IMR-90 (cell line): Measurements from ENCODE around the gene CDH15. TPM values are rescaled to one million over a fixed set of nuclear protein-coding genes. Genes with fewer than 3 reads are reported as not detected.

Experiments
- ATAC-seq: fragments of 200-7000 bp; cut with Tn5 transposase; 2 replicates; pipeline ENCODE4 v1.9.1; 2020; ENCODE audit warnings: low read depth, mild to moderate bottlenecking, moderate library complexity
- BruUV-seq: library from RNA; stranded (reverse); fragments of 400-500 nt; replicated peaks from 2 replicates; lab custom pipeline; 2021; lab: Mats Ljungman, UMichigan
- CTCF ChIA-PET: fragments of 300-600 bp; formaldehyde crosslinking; extraction: SDS; loops from one replicate; lab custom pipeline; 2021; ENCODE audit warnings: antibody characterized with exemption; lab: Yijun Ruan, JAX
- POLR2A ChIA-PET: fragments of 300-600 bp; sonication (Branson Sonifier 250); formaldehyde crosslinking; loops from one replicate; lab custom pipeline; 2022; ENCODE audit warnings: antibody characterized with exemption; ENCODE audit not compliant: unreplicated experiment; lab: Charles Lee
- DNase-seq: peaks from one replicate; pipeline ENCODE4 v3.0.0; 2013
- H2AFZ ChIP-seq: replicated peaks from 2 replicates; pipeline ENCODE3; 2013; ENCODE audit warnings: low read length, mild to moderate bottlenecking; ENCODE audit not compliant: poor library complexity
- H2AK5ac ChIP-seq: 2 replicates; pipeline ENCODE4 v1.6.1; 2013; ENCODE audit warnings: low read depth, low read length, inconsistent platforms
- H2AK9ac ChIP-seq: replicated peaks from 2 replicates; pipeline ENCODE3; 2013; ENCODE audit warnings: mild to moderate bottlenecking, low read depth, low read length, moderate library complexity; ENCODE audit not compliant: poor library complexity
- H2BK120ac ChIP-seq: 2 replicates; pipeline ENCODE4 v1.6.1; 2013; ENCODE audit warnings: low read depth, low read length, inconsistent platforms
- H2BK15ac ChIP-seq: 3 replicates; pipeline ENCODE4 v1.6.1; 2013; ENCODE audit warnings: low read depth, low read length, inconsistent platforms
- H2BK20ac ChIP-seq: 2 replicates; pipeline ENCODE4 v1.6.1; 2013; ENCODE audit warnings: low read depth, mild to moderate bottlenecking, inconsistent platforms, low read length, moderate library complexity
- H2BK5ac ChIP-seq: 2 replicates; pipeline ENCODE4 v1.6.1; 2013; ENCODE audit warnings: mild to moderate bottlenecking, low read depth, low read length, inconsistent platforms; ENCODE audit not compliant: poor library complexity, severe bottlenecking
- H3K14ac ChIP-seq: replicated peaks from 2 replicates; pipeline ENCODE4 v1.6.1; 2013; ENCODE audit warnings: low read depth, low read length, inconsistent platforms
- H3K18ac ChIP-seq: 2 replicates; pipeline ENCODE4 v1.6.1; 2013; ENCODE audit warnings: low read depth, low read length, control low read depth
- H3K23ac ChIP-seq: 2 replicates; pipeline ENCODE4 v1.6.1; 2013; ENCODE audit warnings: low read depth, low read length, inconsistent platforms
- H3K27ac ChIP-seq: 2 replicates; pipeline ENCODE4 v1.5.1; 2013; ENCODE audit warnings: mild to moderate bottlenecking, control low read depth, low read length; ENCODE audit not compliant: insufficient read depth
- H3K27me3 ChIP-seq: 2 replicates; pipeline ENCODE4 v1.6.1; 2013; ENCODE audit warnings: low read length; ENCODE audit not compliant: control insufficient read depth, insufficient read depth
- H3K36me3 ChIP-seq: 2 replicates; pipeline ENCODE4 v1.6.1; 2013; ENCODE audit warnings: low read length, mixed read lengths; ENCODE audit not compliant: control insufficient read depth, insufficient read depth
- H3K4ac ChIP-seq: 2 replicates; pipeline ENCODE4 v1.6.1; 2013; ENCODE audit warnings: low read depth, low read length, inconsistent platforms
- H3K4me1 ChIP-seq: 2 replicates; pipeline ENCODE4 v1.6.1; 2013; ENCODE audit warnings: low read length, mixed read lengths; ENCODE audit not compliant: control insufficient read depth, insufficient read depth
- H3K4me2 ChIP-seq: 2 replicates; pipeline ENCODE4 v1.6.1; 2013; ENCODE audit warnings: low read depth, mild to moderate bottlenecking, control low read depth, low read length, moderate library complexity
- H3K4me3 ChIP-seq: 2 replicates; pipeline ENCODE4 v1.5.1; 2013; ENCODE audit warnings: low read depth, mild to moderate bottlenecking, control low read depth, low read length, moderate library complexity; ENCODE audit not compliant: insufficient read depth
- H3K56ac ChIP-seq: 2 replicates; pipeline ENCODE4 v1.6.1; 2013; ENCODE audit warnings: low read length, inconsistent platforms; ENCODE audit not compliant: insufficient read depth; ENCODE audit errors: extremely low read depth
- H3K79me1 ChIP-seq, 2 experiments: 2 replicates each; pipeline ENCODE4 v1.6.1; 2013; ENCODE audit warnings: low read length in 2 of 2, inconsistent platforms in 1 of 2, low read depth in 1 of 2
- H3K9ac ChIP-seq: 2 replicates; pipeline ENCODE4 v1.6.1; 2013; ENCODE audit warnings: low read depth, low read length, control low read depth
- H3K9me1 ChIP-seq: 2 replicates; pipeline ENCODE4 v1.6.1; 2013; ENCODE audit warnings: low read length, inconsistent platforms; ENCODE audit not compliant: insufficient read depth
- H3K9me3 ChIP-seq: 2 replicates; pipeline ENCODE4 v1.6.1; 2013; ENCODE audit warnings: low read length; ENCODE audit not compliant: control insufficient read depth, insufficient read depth
- H4K20me1 ChIP-seq: 2 replicates; pipeline ENCODE4 v1.6.1; 2013; ENCODE audit warnings: low read length, inconsistent platforms; ENCODE audit not compliant: insufficient read depth
- H4K5ac ChIP-seq: 2 replicates; pipeline ENCODE4 v1.6.1; 2013; ENCODE audit warnings: mild to moderate bottlenecking, low read depth, low read length, control low read depth
- H4K8ac ChIP-seq, 2 experiments: 2 replicates each; pipeline ENCODE4 v1.6.1; 2013; ENCODE audit warnings: low read depth in 2 of 2, low read length in 2 of 2, control low read depth in 1 of 2, inconsistent platforms in 1 of 2
- H4K91ac ChIP-seq: 2 replicates; pipeline ENCODE4 v1.6.1; 2013; ENCODE audit warnings: low read depth, low read length, inconsistent platforms; ENCODE audit not compliant: insufficient read depth
- BHLHE40 ChIP-seq: fragments of 150-350 bp; IDR thresholded peaks from 2 replicates; pipeline ENCODE4 v1.6.1; 2016; ENCODE audit warnings: mild to moderate bottlenecking, low read depth, low read length
- CEBPB ChIP-seq: IDR thresholded peaks from 2 replicates; pipeline ENCODE4 v1.6.1; 2012; ENCODE audit warnings: low read depth, low read length, improper control_type of control experiment
- CHD1 ChIP-seq: IDR thresholded peaks from 2 replicates; pipeline ENCODE4 v1.6.1; 2012; ENCODE audit warnings: low read depth, low read length, improper control_type of control experiment
- MAFK ChIP-seq: IDR thresholded peaks from 2 replicates; pipeline ENCODE4 v1.6.1; 2012; ENCODE audit warnings: low read depth, low read length, improper control_type of control experiment
- MAZ ChIP-seq: IDR thresholded peaks from 2 replicates; pipeline ENCODE4 v1.6.1; 2012; ENCODE audit warnings: low read depth, mild to moderate bottlenecking, low read length, improper control_type of control experiment, moderate library complexity, borderline replicate concordance
- MXI1 ChIP-seq: IDR thresholded peaks from 2 replicates; pipeline ENCODE4 v1.6.1; 2012; ENCODE audit warnings: low read depth, mild to moderate bottlenecking, low read length, moderate library complexity, borderline replicate concordance
- NFE2L2 ChIP-seq: fragments of 150-350 bp; IDR thresholded peaks from 2 replicates; pipeline ENCODE4 v1.6.1; 2016; ENCODE audit warnings: low read depth, mild to moderate bottlenecking, low read length
- POLR2A ChIP-seq: IDR thresholded peaks from 2 replicates; pipeline ENCODE4 v1.6.1; 2012; ENCODE audit warnings: mild to moderate bottlenecking, low read depth, low read length
- RAD21 ChIP-seq: IDR thresholded peaks from 2 replicates; pipeline ENCODE4 v1.6.1; 2012; ENCODE audit warnings: low read length, improper control_type of control experiment
- RCOR1 ChIP-seq: IDR thresholded peaks from 2 replicates; pipeline ENCODE4 v1.6.1; 2012; ENCODE audit warnings: mild to moderate bottlenecking, low read length, improper control_type of control experiment; ENCODE audit not compliant: insufficient replicate concordance
- RFX5 ChIP-seq: IDR thresholded peaks from 2 replicates; pipeline ENCODE4 v1.8.0; 2012; ENCODE audit warnings: low read depth, mild to moderate bottlenecking, low read length, moderate library complexity
- SMC3 ChIP-seq: fragments of 150-350 bp; IDR thresholded peaks from 2 replicates; pipeline ENCODE4 v1.6.1; 2016; ENCODE audit warnings: low read depth, mild to moderate bottlenecking, antibody characterized with exemption, low read length, moderate library complexity
- WGBS, 2 experiments: methylation state at CpG; one replicate each; pipeline versions ENCODE4 v1.1.5 to v1.1.7; 2013; ENCODE audit warnings: missing lambda C conversion rate in 2 of 2; ENCODE audit not compliant: insufficient read length in 1 of 2; ENCODE audit errors: extremely low coverage in 2 of 2; 5-methylcytosine and 5-hydroxymethylcytosine counted together
- dilution Hi-C: fragments of 300-500 bp; cut with HindIII; formaldehyde crosslinking; loops from one replicate; pipeline ENCODE4 v1.14.3; 2018; ENCODE audit warnings: low sequenced_read_pairs; ENCODE audit not compliant: unreplicated experiment
- in situ Hi-C: fragments of 300-500 bp; cut with MboI; formaldehyde crosslinking; loops from 3 replicates; pipeline ENCODE4 v1.14.3; 2019; ENCODE audit warnings: low sequenced_read_pairs, inconsistent platforms, mixed read lengths
- intact Hi-C: fragments of 100-400 bp; cut with micrococcal nuclease; formaldehyde crosslinking; loops from 2 replicates; pipeline ENCODE4 v1.10.0; 2022
- polyA plus RNA-seq, 3 experiments: library from polyadenylated mRNA; depleted of rRNA; stranded (reverse); fragments of >200 nt; gene quantifications; 2 replicates each; pipeline ENCODE4 v1.2.3, GENCODE V29; 2012; ENCODE audit warnings: low replicate concordance in 1 of 3
- total RNA-seq: library from RNA; depleted of rRNA; stranded (reverse); fragments of >200 nt; gene quantifications from 2 replicates; pipeline ENCODE4 v1.2.3, GENCODE V29; 2012
- TF ChIP-seq, protein P1 (sequence below): conservative IDR thresholded peaks from 2 replicates; pipeline ENCODE4 v1.5.1; 2012; ENCODE audit warnings: mild to moderate bottlenecking, low read depth, low read length, improper control_type of control experiment
- TF ChIP-seq, protein P2 (sequence below): fragments of 150-350 bp; IDR thresholded peaks from 2 replicates; pipeline ENCODE4 v1.6.1; 2016; ENCODE audit warnings: low read depth, mild to moderate bottlenecking, low read length, moderate library complexity, borderline replicate concordance
- TF ChIP-seq, protein P3 (sequence below): fragments of 150-350 bp; IDR thresholded peaks from 2 replicates; pipeline ENCODE4 v1.6.1; 2017; ENCODE audit warnings: mild to moderate bottlenecking, antibody characterized with exemption, low read length, low read depth

CDH15 gene
- total and polyA plus RNA-seq, 2 of the 4 experiments (the other 2 are of a cell fraction): 0.18 to 0.62 TPM

DNA sequence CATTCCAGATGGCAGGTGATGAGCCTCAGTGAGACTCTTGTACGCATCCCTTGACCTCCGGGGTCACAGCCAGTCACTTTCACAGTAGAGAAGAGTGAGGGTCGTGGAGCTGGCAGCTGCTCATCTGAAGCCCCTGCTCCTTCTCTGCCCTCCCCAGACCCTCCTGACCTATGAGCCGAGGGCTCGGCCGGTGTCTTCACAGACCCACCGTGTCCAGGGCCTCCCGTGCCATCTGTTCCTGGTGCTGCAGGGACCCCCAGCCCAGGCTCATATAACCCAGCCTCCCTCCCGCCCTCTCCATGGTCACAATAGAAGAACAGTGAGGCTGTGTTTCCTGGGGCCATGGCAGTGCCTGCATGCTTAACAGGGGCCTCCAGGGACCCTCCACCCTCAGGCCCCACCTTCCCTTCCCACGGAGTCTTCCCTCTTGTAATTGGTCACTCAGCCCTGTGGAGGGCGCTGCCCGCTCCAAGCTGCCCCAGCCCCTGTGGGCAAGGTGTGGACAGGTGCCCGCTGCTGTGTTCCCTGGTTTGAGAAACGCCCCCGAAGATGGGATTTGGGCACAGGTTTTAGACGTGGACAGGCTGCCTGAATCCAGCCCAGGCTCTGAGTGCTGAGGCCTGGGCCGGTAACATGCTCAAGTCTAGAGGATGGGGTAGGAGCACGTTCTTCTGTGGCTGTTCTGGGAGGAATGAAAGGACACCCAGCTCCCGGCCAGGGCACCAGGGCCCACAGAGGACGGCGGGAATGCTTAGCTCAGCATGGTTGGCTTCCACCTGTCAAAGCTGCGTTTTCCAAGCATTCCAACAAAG, 39.1 kb upstream of the CDH15 start:
- no peak overlapping the region for H4K5ac ChIP-seq
- H2AFZ ChIP-seq: no peak overlapping the region
- H3K9ac ChIP-seq: no peak overlapping the region
- peaks cover 35% of the 10 kb centered on the region; the same call in 1 of the 2 replicates for H3K36me3 ChIP-seq
- H4K20me1 ChIP-seq: no peaks in the 10 kb centered on the region; the same call in 1 of the 2 replicates
- H2AK9ac ChIP-seq: no peak overlapping the region
- BruUV-seq: no TSS peak
- no peak overlapping the region for H3K56ac ChIP-seq
- no peak overlapping the region for H2BK120ac ChIP-seq
- no peaks in the 10 kb centered on the region for H3K4me1 ChIP-seq
- ChIA-PET POLR2A (no interaction called here), CTCF (no interaction called here)
- intact Hi-C loops (no loop called here), in situ Hi-C loops (no loop called here), dilution Hi-C loops (no loop called here)
- 93% methylated on average over 14 of the region's 22 CpGs; no CpG with 5 or more reads in 1 of the 2 experiments for WGBS, 2 experiments
- H3K23ac ChIP-seq: no peak overlapping the region
- no peak overlapping the region for H2BK5ac ChIP-seq
- no peak for ATAC-seq
- H3K4ac ChIP-seq: no peak overlapping the region
- H2BK20ac ChIP-seq: no peak overlapping the region
- H3K4me3 ChIP-seq: no peak overlapping the region
- H3K4me2 ChIP-seq: no peak overlapping the region
- no peak overlapping the region for H2BK15ac ChIP-seq
- DNase-seq: no peak
- H4K91ac ChIP-seq: no peak overlapping the region
- no peak overlapping the region for H2AK5ac ChIP-seq
- no peak overlapping the region for H3K27ac ChIP-seq
- H4K8ac ChIP-seq: no peak overlapping the region
- no peaks in the 10 kb centered on the region for H3K27me3 ChIP-seq
- H3K18ac ChIP-seq: no peak overlapping the region
- H3K14ac ChIP-seq: no peak overlapping the region
- peaks cover 0 to 8% of the 10 kb centered on the region in 2 experiments; a peak in 2 of 4 replicates for H3K79me1 ChIP-seq
- no peaks in the 10 kb centered on the region for H3K9me3 ChIP-seq
- no peaks in the 10 kb centered on the region for H3K9me1 ChIP-seq
- no peak for TF ChIP-seq MXI1
- no peak for TF ChIP-seq BHLHE40
- TF ChIP-seq, protein P1, sequence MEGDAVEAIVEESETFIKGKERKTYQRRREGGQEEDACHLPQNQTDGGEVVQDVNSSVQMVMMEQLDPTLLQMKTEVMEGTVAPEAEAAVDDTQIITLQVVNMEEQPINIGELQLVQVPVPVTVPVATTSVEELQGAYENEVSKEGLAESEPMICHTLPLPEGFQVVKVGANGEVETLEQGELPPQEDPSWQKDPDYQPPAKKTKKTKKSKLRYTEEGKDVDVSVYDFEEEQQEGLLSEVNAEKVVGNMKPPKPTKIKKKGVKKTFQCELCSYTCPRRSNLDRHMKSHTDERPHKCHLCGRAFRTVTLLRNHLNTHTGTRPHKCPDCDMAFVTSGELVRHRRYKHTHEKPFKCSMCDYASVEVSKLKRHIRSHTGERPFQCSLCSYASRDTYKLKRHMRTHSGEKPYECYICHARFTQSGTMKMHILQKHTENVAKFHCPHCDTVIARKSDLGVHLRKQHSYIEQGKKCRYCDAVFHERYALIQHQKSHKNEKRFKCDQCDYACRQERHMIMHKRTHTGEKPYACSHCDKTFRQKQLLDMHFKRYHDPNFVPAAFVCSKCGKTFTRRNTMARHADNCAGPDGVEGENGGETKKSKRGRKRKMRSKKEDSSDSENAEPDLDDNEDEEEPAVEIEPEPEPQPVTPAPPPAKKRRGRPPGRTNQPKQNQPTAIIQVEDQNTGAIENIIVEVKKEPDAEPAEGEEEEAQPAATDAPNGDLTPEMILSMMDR: no peak
- TF ChIP-seq MAFK: no peak
- TF ChIP-seq SMC3: no peak
- TF ChIP-seq CHD1: no peak
- no peak for TF ChIP-seq CEBPB
- no peak for TF ChIP-seq RFX5
- no peak for TF ChIP-seq POLR2A
- no peak for TF ChIP-seq RCOR1
- TF ChIP-seq NFE2L2: no peak
- TF ChIP-seq MAZ: no peak
- TF ChIP-seq, protein P2, sequence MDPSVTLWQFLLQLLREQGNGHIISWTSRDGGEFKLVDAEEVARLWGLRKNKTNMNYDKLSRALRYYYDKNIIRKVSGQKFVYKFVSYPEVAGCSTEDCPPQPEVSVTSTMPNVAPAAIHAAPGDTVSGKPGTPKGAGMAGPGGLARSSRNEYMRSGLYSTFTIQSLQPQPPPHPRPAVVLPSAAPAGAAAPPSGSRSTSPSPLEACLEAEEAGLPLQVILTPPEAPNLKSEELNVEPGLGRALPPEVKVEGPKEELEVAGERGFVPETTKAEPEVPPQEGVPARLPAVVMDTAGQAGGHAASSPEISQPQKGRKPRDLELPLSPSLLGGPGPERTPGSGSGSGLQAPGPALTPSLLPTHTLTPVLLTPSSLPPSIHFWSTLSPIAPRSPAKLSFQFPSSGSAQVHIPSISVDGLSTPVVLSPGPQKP: no peak
- TF ChIP-seq RAD21: no peak
- TF ChIP-seq, protein P3, sequence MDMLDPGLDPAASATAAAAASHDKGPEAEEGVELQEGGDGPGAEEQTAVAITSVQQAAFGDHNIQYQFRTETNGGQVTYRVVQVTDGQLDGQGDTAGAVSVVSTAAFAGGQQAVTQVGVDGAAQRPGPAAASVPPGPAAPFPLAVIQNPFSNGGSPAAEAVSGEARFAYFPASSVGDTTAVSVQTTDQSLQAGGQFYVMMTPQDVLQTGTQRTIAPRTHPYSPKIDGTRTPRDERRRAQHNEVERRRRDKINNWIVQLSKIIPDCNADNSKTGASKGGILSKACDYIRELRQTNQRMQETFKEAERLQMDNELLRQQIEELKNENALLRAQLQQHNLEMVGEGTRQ: no peak
